ENCODE data around the gene TDRD12. TPM values are rescaled to one million over a fixed set of nuclear protein-coding genes. Genes with fewer than 3 reads are reported as not detected.
"Not testable (repeated sequence)": the region's sequence is repeated elsewhere in the genome, so short reads cannot be mapped to it uniquely, and the experiment has no call there.

Gene TDRD12
- polyA plus RNA-seq, 3 donors, result 0.05 TPM; not detected in 2

DNA sequence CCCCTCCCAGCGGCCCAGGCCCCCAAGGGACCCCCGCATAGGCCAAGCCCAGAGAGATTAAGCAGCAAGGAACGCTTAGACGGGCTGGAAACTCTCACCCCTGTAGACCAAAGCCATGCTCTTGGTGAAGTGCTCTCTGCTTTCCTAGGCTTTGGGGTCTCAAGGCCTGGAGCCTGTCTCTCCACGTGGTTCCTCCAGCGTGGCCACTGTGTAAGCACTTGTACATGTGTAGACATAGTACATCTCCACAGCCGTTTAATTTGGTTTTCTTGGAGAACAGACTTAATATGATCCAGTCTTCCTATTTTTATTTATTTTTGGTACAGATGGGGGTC, 26.9 kb upstream of the TDRD12 start:
- H3K9me3 ChIP-seq (replicated peaks in 1 of 2; ENCODE audit: control insufficient read depth in 1 of 2, insufficient read depth in 1 of 2, low read length in 2 of 2), result no peaks in the 10 kb centered on the region
- TF ChIP-seq, protein P1, sequence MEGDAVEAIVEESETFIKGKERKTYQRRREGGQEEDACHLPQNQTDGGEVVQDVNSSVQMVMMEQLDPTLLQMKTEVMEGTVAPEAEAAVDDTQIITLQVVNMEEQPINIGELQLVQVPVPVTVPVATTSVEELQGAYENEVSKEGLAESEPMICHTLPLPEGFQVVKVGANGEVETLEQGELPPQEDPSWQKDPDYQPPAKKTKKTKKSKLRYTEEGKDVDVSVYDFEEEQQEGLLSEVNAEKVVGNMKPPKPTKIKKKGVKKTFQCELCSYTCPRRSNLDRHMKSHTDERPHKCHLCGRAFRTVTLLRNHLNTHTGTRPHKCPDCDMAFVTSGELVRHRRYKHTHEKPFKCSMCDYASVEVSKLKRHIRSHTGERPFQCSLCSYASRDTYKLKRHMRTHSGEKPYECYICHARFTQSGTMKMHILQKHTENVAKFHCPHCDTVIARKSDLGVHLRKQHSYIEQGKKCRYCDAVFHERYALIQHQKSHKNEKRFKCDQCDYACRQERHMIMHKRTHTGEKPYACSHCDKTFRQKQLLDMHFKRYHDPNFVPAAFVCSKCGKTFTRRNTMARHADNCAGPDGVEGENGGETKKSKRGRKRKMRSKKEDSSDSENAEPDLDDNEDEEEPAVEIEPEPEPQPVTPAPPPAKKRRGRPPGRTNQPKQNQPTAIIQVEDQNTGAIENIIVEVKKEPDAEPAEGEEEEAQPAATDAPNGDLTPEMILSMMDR (IDR thresholded peaks at IDR 0.05), result no peak
- peak overlapping the region; percentile 98 for H3K4me2 ChIP-seq (replicated peaks; ENCODE audit: extremely low read depth, low read length, poor library complexity, severe bottlenecking)
- H3K27me3 ChIP-seq (ENCODE audit: control insufficient read depth in 2 of 2, insufficient read depth in 2 of 2, low read length in 2 of 2), result no peaks in the 10 kb centered on the region
- H3K4me3 ChIP-seq (replicated peaks in 1 of 3; ENCODE audit: low read depth in 2 of 3, low read length in 3 of 3), result peak overlapping the region; percentile 57 to 82 (median 71)
- peak overlapping the region; percentile 74 to 75 for H3K27ac ChIP-seq (ENCODE audit: low read depth in 1 of 2, low read length in 2 of 2)
- no peaks in the 10 kb centered on the region for H3K27me3 Mint-ChIP-seq (ENCODE audit: low read depth in 3 of 3)
- WGBS (ENCODE audit: insufficient coverage), result 37% methylated on average over 4 of the region's 7 CpGs
- peaks cover 71% of the 10 kb centered on the region for H3K4me1 Mint-ChIP-seq
- H4K20me1 ChIP-seq (ENCODE audit: insufficient read depth, low read length), result peaks cover 44% of the 10 kb centered on the region
- H3K36me3 ChIP-seq (replicated peaks in 1 of 2; ENCODE audit: control insufficient read depth in 1 of 2, insufficient read depth in 2 of 2, low read length in 2 of 2), result peaks cover 0 to 5% of the 10 kb centered on the region in 2 donors
- peak overlapping the region; percentile 82 to 93 (median 88) for H3K27ac Mint-ChIP-seq
- peaks cover 48% of the 10 kb centered on the region for H3K79me2 ChIP-seq (ENCODE audit: insufficient read depth, low read length)
- H3K36me3 Mint-ChIP-seq, result peaks cover 4 to 13% of the 10 kb centered on the region in 2 donors
- peak overlapping the region; percentile 83 to 95 for H3K4me3 Mint-ChIP-seq
- peak overlapping the region; percentile 81 for H2AFZ ChIP-seq (ENCODE audit: insufficient read depth, low read depth, low read length, poor library complexity, severe bottlenecking)
- intact Hi-C loops (cut with micrococcal nuclease), result loop anchor here in 1 of 2 donors (10.0 kb wide), 1 partner anchor 682 kb away; the partner anchor contains the start of gene CEBPG
- peaks cover 0 to 11% (median 2%) of the 10 kb centered on the region in 7 donors for H3K9me3 Mint-ChIP-seq
- H3K4me1 ChIP-seq (ENCODE audit: control insufficient read depth in 1 of 2, insufficient read depth in 2 of 2, low read length in 2 of 2), result peaks cover 62 to 67% of the 10 kb centered on the region in 2 donors
- peak overlapping the region; percentile 82 for H3K9ac ChIP-seq (ENCODE audit: insufficient read depth, low read length, poor library complexity, severe bottlenecking)
- no peak for DNase-seq

DNA sequence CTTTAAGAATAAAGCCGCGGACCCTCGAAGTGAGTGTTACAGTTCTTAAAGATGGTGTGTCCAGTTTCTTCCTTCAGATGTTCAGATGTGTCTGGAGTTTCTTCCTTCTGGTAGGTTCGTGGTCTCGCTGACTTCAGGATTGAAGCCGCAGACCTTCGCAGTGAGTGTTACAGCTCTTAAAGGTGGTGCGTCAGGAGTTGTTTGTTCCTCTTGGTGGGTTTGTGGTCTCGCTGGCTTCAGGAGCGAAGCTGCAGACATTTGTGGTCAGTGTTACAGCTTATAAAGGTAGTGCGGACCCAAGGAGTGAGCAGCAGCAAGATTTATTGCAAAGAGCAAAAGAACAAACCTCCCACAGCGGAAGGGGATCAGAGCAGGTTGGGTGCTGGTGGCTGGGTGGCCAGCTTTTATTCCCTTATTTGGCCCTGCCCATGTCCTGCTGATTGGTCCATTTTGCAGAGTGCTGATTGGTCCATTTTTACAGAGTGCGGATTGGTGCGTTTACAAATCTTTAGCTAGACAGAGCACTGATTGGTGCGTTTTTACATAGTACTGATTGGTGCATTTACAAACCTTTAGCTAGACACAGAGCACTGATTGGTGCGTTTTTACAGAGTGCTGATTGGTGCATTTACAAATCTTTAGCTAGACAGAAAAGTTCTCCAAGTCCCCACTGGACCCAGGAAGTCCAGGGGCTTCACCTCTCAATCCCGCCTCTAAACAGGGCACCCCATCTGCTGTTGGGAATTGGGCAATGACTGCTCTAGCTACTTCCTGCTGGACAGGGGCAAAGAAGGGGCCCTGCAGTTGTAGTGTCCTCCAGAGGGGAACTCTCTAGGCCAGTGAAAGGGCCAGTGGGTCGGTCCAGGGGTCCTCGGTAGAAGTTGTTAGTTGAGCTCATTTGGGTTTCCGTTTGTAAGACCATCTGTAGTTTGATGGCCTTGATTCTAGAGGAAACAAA, 26.1 kb upstream of the TDRD12 start:
- peak overlapping the region; percentile 98 for H3K4me2 ChIP-seq (replicated peaks; ENCODE audit: extremely low read depth, low read length, poor library complexity, severe bottlenecking)
- peaks cover 62 to 67% of the 10 kb centered on the region in 2 donors for H3K4me1 ChIP-seq (ENCODE audit: control insufficient read depth in 1 of 2, insufficient read depth in 2 of 2, low read length in 2 of 2)
- H2AFZ ChIP-seq (ENCODE audit: insufficient read depth, low read depth, low read length, poor library complexity, severe bottlenecking), result peak overlapping the region; percentile 81
- peak overlapping the region; percentile 74 to 75 for H3K27ac ChIP-seq (ENCODE audit: low read depth in 1 of 2, low read length in 2 of 2)
- Mint-ChIP-seq H3K9me3 (peaks cover 0 to 11% (median 2%) of the 10 kb centered on the region in 7 donors), H3K4me1 (peaks cover 73% of the 10 kb centered on the region), H3K4me3 (peak overlapping the region; percentile 83 to 95), H3K36me3 (peaks cover 11 to 21% of the 10 kb centered on the region in 2 donors), H3K27ac (peak overlapping the region; percentile 82 to 93 (median 88))
- H4K20me1 ChIP-seq (ENCODE audit: insufficient read depth, low read length), result peaks cover 48% of the 10 kb centered on the region
- H3K79me2 ChIP-seq (ENCODE audit: insufficient read depth, low read length), result peaks cover 54% of the 10 kb centered on the region
- peak overlapping the region; percentile 82 for H3K9ac ChIP-seq (ENCODE audit: insufficient read depth, low read length, poor library complexity, severe bottlenecking)
- H3K27me3 ChIP-seq (ENCODE audit: control insufficient read depth in 2 of 2, insufficient read depth in 2 of 2, low read length in 2 of 2); H3K9me3 ChIP-seq (replicated peaks in 1 of 2; ENCODE audit: control insufficient read depth in 1 of 2, insufficient read depth in 1 of 2, low read length in 2 of 2); H3K27me3 Mint-ChIP-seq (ENCODE audit: low read depth in 3 of 3): not testable (repeated sequence)
- WGBS (ENCODE audit: insufficient coverage), result 51% methylated on average over 11 of the region's 20 CpGs
- H3K4me3 ChIP-seq (replicated peaks in 1 of 3; ENCODE audit: low read depth in 2 of 3, low read length in 3 of 3), result peak overlapping the region; percentile 57 to 82 (median 71)
- intact Hi-C loops (cut with micrococcal nuclease), result loop anchor here in 1 of 2 donors (10.0 kb wide), 1 partner anchor 681 kb away; the partner anchor contains the start of gene CEBPG
- DNase-seq, result peak in 2 of 3 donors; percentile 35 to 57
- H3K36me3 ChIP-seq (replicated peaks in 1 of 2; ENCODE audit: control insufficient read depth in 1 of 2, insufficient read depth in 2 of 2, low read length in 2 of 2), result peaks cover under 1 to 12% of the 10 kb centered on the region in 2 donors

DNA sequence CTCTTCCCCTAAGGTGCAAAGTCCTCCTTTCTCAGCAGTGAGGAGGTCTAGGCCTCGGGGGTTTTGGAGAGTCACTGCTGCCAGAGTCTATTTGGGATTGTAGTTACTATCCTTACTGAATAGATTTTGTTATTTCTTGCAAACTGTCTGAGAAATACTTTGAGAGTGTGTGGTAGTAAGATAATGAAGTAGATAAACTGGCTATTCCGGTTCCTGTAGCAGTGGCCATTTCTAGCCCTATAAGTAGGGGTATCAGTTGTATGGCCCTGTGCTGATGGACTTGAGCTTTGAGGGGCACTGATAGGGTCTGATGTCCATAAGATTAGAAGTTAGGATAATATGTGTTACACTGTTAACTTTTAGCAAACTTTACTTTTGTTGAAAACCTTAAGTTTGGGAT, 25.3 kb upstream of the TDRD12 start:
- Mint-ChIP-seq H3K4me1 (peaks cover 74% of the 10 kb centered on the region), H3K36me3 (peaks cover 20 to 30% of the 10 kb centered on the region in 2 donors), H3K27ac (peak overlapping the region; percentile 82 to 93 (median 87)), H3K9me3 (peaks cover 0 to 13% (median 4%) of the 10 kb centered on the region in 7 donors), H3K4me3 (peak overlapping the region; percentile 83 to 95)
- Histone ChIP-seq H3K27ac (ENCODE audit: low read depth in 1 of 2, low read length in 2 of 2) (peak overlapping the region; percentile 40 to 74), H3K4me3 (replicated peaks in 1 of 3; ENCODE audit: low read depth in 2 of 3, low read length in 3 of 3) (peak overlapping the region in 1 of 3 experiments; percentile 82), H3K4me2 (replicated peaks; ENCODE audit: extremely low read depth, low read length, poor library complexity, severe bottlenecking) (peak overlapping the region; percentile 98), H3K36me3 (replicated peaks in 1 of 2; ENCODE audit: control insufficient read depth in 1 of 2, insufficient read depth in 2 of 2, low read length in 2 of 2) (peaks cover 7 to 21% of the 10 kb centered on the region in 2 donors), H3K79me2 (ENCODE audit: insufficient read depth, low read length) (peaks cover 63% of the 10 kb centered on the region), H3K4me1 (ENCODE audit: control insufficient read depth in 1 of 2, insufficient read depth in 2 of 2, low read length in 2 of 2) (peaks cover 62 to 67% of the 10 kb centered on the region in 2 donors), H4K20me1 (ENCODE audit: insufficient read depth, low read length) (peaks cover 48% of the 10 kb centered on the region)
- H3K27me3 ChIP-seq (ENCODE audit: control insufficient read depth in 2 of 2, insufficient read depth in 2 of 2, low read length in 2 of 2); H2AFZ ChIP-seq (ENCODE audit: insufficient read depth, low read depth, low read length, poor library complexity, severe bottlenecking); DNase-seq; H3K9ac ChIP-seq (ENCODE audit: insufficient read depth, low read length, poor library complexity, severe bottlenecking); H3K9me3 ChIP-seq (replicated peaks in 1 of 2; ENCODE audit: control insufficient read depth in 1 of 2, insufficient read depth in 1 of 2, low read length in 2 of 2); H3K27me3 Mint-ChIP-seq (ENCODE audit: low read depth in 3 of 3): not testable (repeated sequence)
- 88% methylated on average over 1 of the region's 2 CpGs for WGBS (ENCODE audit: insufficient coverage)
- intact Hi-C loops (cut with micrococcal nuclease), result loop anchor here in 1 of 2 donors (10.0 kb wide), 1 partner anchor 680 kb away; the partner anchor contains the start of gene CEBPG
